Keratinocyte (primary cell): ENCODE results near the gene THTPA. TPM values are rescaled to one million over a fixed set of nuclear protein-coding genes. Genes with fewer than 3 reads are reported as not detected.

Experiments used
- DNase-seq: peaks from one replicate; pipeline ENCODE4 v3.0.0-alpha.2; 2011; ENCODE audit warnings: low read depth, missing footprints, low spot score
- FAIRE-seq: peaks from 2 replicates; lab custom pipeline; 2011; peaks lifted over from hg19 to GRCh38; lab: Jason Lieb, UNC
- H2AFZ ChIP-seq: 2 replicates; pipeline ENCODE4 v1.6.0; 2012; ENCODE audit warnings: low read length, control low read depth, inconsistent platforms; ENCODE audit not compliant: control insufficient read depth
- H3K27ac ChIP-seq: 2 replicates; pipeline ENCODE4 v1.5.1; 2011; ENCODE audit warnings: low read length; ENCODE audit not compliant: control insufficient read depth, insufficient read depth
- H3K27me3 ChIP-seq: 3 replicates; pipeline ENCODE4 v1.6.0; 2011; ENCODE audit warnings: low read length; ENCODE audit not compliant: control insufficient read depth, insufficient read depth; ENCODE audit errors: extremely low read depth
- H3K36me3 ChIP-seq, 2 experiments: 2 replicates in 1 of 2; 3 replicates in 1 of 2; pipeline ENCODE4 v1.5.1; 2011; ENCODE audit warnings: low read length in 2 of 2, mild to moderate bottlenecking in 1 of 2; ENCODE audit not compliant: control insufficient read depth in 2 of 2, insufficient read depth in 2 of 2; ENCODE audit errors: extremely low read depth in 1 of 2
- H3K4me1 ChIP-seq: 3 replicates; pipeline ENCODE4 v1.5.1; 2011; ENCODE audit warnings: low read length; ENCODE audit not compliant: control insufficient read depth, insufficient read depth; ENCODE audit errors: extremely low read depth
- H3K4me2 ChIP-seq: 3 replicates; pipeline ENCODE4 v1.6.0; 2011; ENCODE audit warnings: low read depth, low read length; ENCODE audit not compliant: control insufficient read depth, insufficient read depth; ENCODE audit errors: extremely low read depth
- H3K4me3 ChIP-seq, 3 experiments: fragments of 200-600 bp in 1 of 3; sonication (generic) in 1 of 3; 2 replicates in 2 of 3; 3 replicates in 1 of 3; pipeline ENCODE4 v1.5.1; 2011 to 2016; ENCODE audit warnings: low read length in 3 of 3, mild to moderate bottlenecking in 3 of 3, control low read depth in 2 of 3, inconsistent platforms in 1 of 3, low read depth in 1 of 3, mixed read lengths in 1 of 3, mixed run types in 1 of 3, moderate library complexity in 1 of 3; ENCODE audit not compliant: control insufficient read depth in 2 of 3, insufficient read depth in 2 of 3; ENCODE audit errors: extremely low read depth in 1 of 3
- H3K79me2 ChIP-seq: 2 replicates; pipeline ENCODE4 v1.6.0; 2012; ENCODE audit warnings: low read length; ENCODE audit not compliant: control insufficient read depth, insufficient read depth
- H3K9ac ChIP-seq: 3 replicates; pipeline ENCODE4 v1.6.0; 2011; ENCODE audit warnings: low read length; ENCODE audit not compliant: control insufficient read depth, insufficient read depth; ENCODE audit errors: extremely low read depth
- H3K9me1 ChIP-seq: 3 replicates; pipeline ENCODE4 v1.6.0; 2011; ENCODE audit warnings: low read length; ENCODE audit not compliant: control insufficient read depth, insufficient read depth; ENCODE audit errors: extremely low read depth
- H3K9me3 ChIP-seq: 2 replicates; pipeline ENCODE4 v1.5.1; 2012; ENCODE audit warnings: low read depth, low read length; ENCODE audit not compliant: control insufficient read depth
- H4K20me1 ChIP-seq: 3 replicates; pipeline ENCODE4 v1.6.0; 2011; ENCODE audit warnings: low read length; ENCODE audit not compliant: control insufficient read depth, insufficient read depth; ENCODE audit errors: extremely low read depth
- CTCF ChIP-seq, 3 experiments: IDR thresholded peaks in 1 of 3; conservative IDR thresholded peaks in 1 of 3; optimal IDR thresholded peaks in 1 of 3; 2 replicates in 2 of 3; 3 replicates in 1 of 3; pipeline versions ENCODE3 to v1.5.1; 2011; ENCODE audit warnings: low read length in 3 of 3, mild to moderate bottlenecking in 3 of 3, moderate library complexity in 2 of 3, control low read depth in 1 of 3, inconsistent platforms in 1 of 3; ENCODE audit not compliant: insufficient read depth in 2 of 3; ENCODE audit errors: extremely low read depth in 1 of 3
- EZH2 ChIP-seq: IDR thresholded peaks from one replicate; pipeline ENCODE4 v1.6.1; 2012; ENCODE audit warnings: inconsistent platforms, mild to moderate bottlenecking, low read length, moderate library complexity
- dilution Hi-C: fragments of 300-500 bp; cut with MboI; formaldehyde crosslinking; loops from one replicate; pipeline ENCODE4 v1.7.0; 2020; ENCODE audit warnings: low sequenced_read_pairs; ENCODE audit not compliant: extremely low pct_ligation_motif_present
- polyA plus RNA-seq, 5 experiments: library from polyadenylated mRNA; depleted of rRNA in 3 of 5; stranded (reverse) in 3 of 5; stranded (forward) in 1 of 5; unstranded in 1 of 5; fragments of >200 nt; gene quantifications; 1 replicate in 1 of 5; 2 replicates in 3 of 5; 3 replicates in 1 of 5; pipeline versions ENCODE4 v1.2.1 to v1.2.3, GENCODE V29; 2011 to 2012; ENCODE audit warnings: missing spikeins in 2 of 5, low read depth in 1 of 5, low replicate concordance in 1 of 5

Gene THTPA
- polyA plus RNA-seq, 1 donor (not counting 4 experiments of a cell fraction or from before 2014, with no cell fraction given), result 3.2 TPM

GRCh38 chr14:23588884-23589598, 33.0 kb downstream of the THTPA start:
- FAIRE-seq (peak; percentile 26), DNase-seq (peak; percentile 23)
- Histone ChIP-seq H3K4me2 (no peak overlapping the region), H3K9ac (no peak overlapping the region), H3K36me3 (no peaks in the 10 kb centered on the region), H2AFZ (no peak overlapping the region), H3K27me3 (no peaks in the 10 kb centered on the region), H4K20me1 (no peaks in the 10 kb centered on the region), H3K9me1 (no peaks in the 10 kb centered on the region), H3K9me3 (no peaks in the 10 kb centered on the region), H3K27ac (no peak overlapping the region), H3K4me3 (no peak overlapping the region), H3K4me1 (no peaks in the 10 kb centered on the region), H3K79me2 (no peaks in the 10 kb centered on the region)
- dilution Hi-C loops, result no loop called here
- no peak for TF ChIP-seq EZH2
- peak; percentile 82 to 86 (median 84) for TF ChIP-seq CTCF (optimal IDR thresholded peaks at IDR 0.05 in 1 of 3, IDR thresholded peaks at IDR 0.05 in 1 of 3, conservative IDR thresholded peaks at IDR 0.05 in 1 of 3; ENCODE audit: extremely low read depth in 1 of 3, insufficient read depth in 2 of 3, low read length in 3 of 3)

- no peaks in the 10 kb centered on the region for H3K9me1 ChIP-seq
- FAIRE-seq (no peak), DNase-seq (no peak)
- no peaks in the 10 kb centered on the region for H3K79me2 ChIP-seq
- no peaks in the 10 kb centered on the region for H3K9me3 ChIP-seq
- no peaks in the 10 kb centered on the region for H4K20me1 ChIP-seq
- TF ChIP-seq CTCF (optimal IDR thresholded peaks at IDR 0.05 in 1 of 3, IDR thresholded peaks at IDR 0.05 in 1 of 3, conservative IDR thresholded peaks at IDR 0.05 in 1 of 3; ENCODE audit: extremely low read depth in 1 of 3, insufficient read depth in 2 of 3, low read length in 3 of 3) (no peak), EZH2 (no peak)
- H3K4me3 ChIP-seq, result no peak overlapping the region
- no peaks in the 10 kb centered on the region for H3K27me3 ChIP-seq
- no peaks in the 10 kb centered on the region for H3K36me3 ChIP-seq
- no peak overlapping the region for H3K9ac ChIP-seq
- no peak overlapping the region for H3K27ac ChIP-seq
- no peak overlapping the region for H2AFZ ChIP-seq
- no peak overlapping the region for H3K4me2 ChIP-seq
- dilution Hi-C loops, result no loop called here
- H3K4me1 ChIP-seq, result no peaks in the 10 kb centered on the region
Observed at GRCh38 chr14:23589606-23590005, 33.5 kb downstream of the THTPA start.
